Caki2 (cell line): ENCODE measurements around the gene RPL23. TPM values are rescaled to one million over a fixed set of nuclear protein-coding genes. Genes with fewer than 3 reads are reported as not detected.
"Not testable (repeated sequence)": the region's sequence is repeated elsewhere in the genome, so short reads cannot be mapped to it uniquely, and the experiment has no call there.

Source experiments
- DNase-seq: peaks from one replicate; pipeline ENCODE4 v3.0.0-alpha.2; 2015; ENCODE audit warnings: low read depth
- in situ Hi-C: cut with HindIII; loops from 2 replicates; pipeline ENCODE4 v1.10.0; 2016; ENCODE audit warnings: low sequenced_read_pairs, low pct_unique_long_range_greater_than_20kb, mixed read lengths
- total RNA-seq: library from RNA; depleted of rRNA; stranded (reverse); fragments of >200 nt; shearing (Covaris generic); gene quantifications from 2 replicates; pipeline ENCODE4 v1.2.3, GENCODE V29; 2014; ENCODE audit warnings: low replicate concordance

RPL23 gene
- total RNA-seq, 1 experiment from 2014 or later = 1,156 TPM

GRCh38 chr17:38870259-38871165 is 17.0 kb upstream of the RPL23 start:
- peak; percentile 33 for DNase-seq
- in situ Hi-C loops = no loop called here

GRCh38 chr17:38869526-38870258 is 16.2 kb upstream of the RPL23 start, which contains the start of gene LASP1:
Gene LASP1, plus strand, starts transcription at chr17:38870058. Its CDS starts 132 bp downstream, at chr17:38870190.
- in situ Hi-C loops = no loop called here

GRCh38 chr17:38868817-38869525 is 15.4 kb upstream of the RPL23 start:
- in situ Hi-C loops = no loop called here
- DNase-seq = peak; percentile 93

More at GRCh38 chr17:38869526-38870258, 16.2 kb upstream of the RPL23 start, which contains the start of gene LASP1:
- DNase-seq = peak; percentile 90

GRCh38 chr17:38867968-38868816 is 14.7 kb upstream of the RPL23 start:
- in situ Hi-C loops = no loop called here

GRCh38 chr17:38867179-38867967 is 13.9 kb upstream of the RPL23 start:
- peak; percentile 76 for DNase-seq
- in situ Hi-C loops = no loop called here

More at GRCh38 chr17:38867968-38868816, 14.7 kb upstream of the RPL23 start:
- DNase-seq = peak; percentile 28

GRCh38 chr17:38864636-38865398 is 11.3 kb upstream of the RPL23 start:
- in situ Hi-C loops = no loop called here

GRCh38 chr17:38861399-38861843 is 7.9 kb upstream of the RPL23 start:
- no peak for DNase-seq
- in situ Hi-C loops = no loop called here

More at GRCh38 chr17:38864636-38865398, 11.3 kb upstream of the RPL23 start:
- peak; percentile 60 for DNase-seq

GRCh38 chr17:38857271-38857670 is 3.8 kb upstream of the RPL23 start:
- in situ Hi-C loops = no loop called here

GRCh38 chr17:38855101-38855714 is 1.7 kb upstream of the RPL23 start:
- in situ Hi-C loops = not testable (repeated sequence)
- peak; percentile 86 for DNase-seq

More at GRCh38 chr17:38857271-38857670, 3.8 kb upstream of the RPL23 start:
- DNase-seq = no peak

- in situ Hi-C loops = no loop called here
- DNase-seq = no peak
These were observed 690 bp downstream of the RPL23 start for GRCh38 chr17:38852771-38853291.

GRCh38 chr17:38851434-38851833 is 2.1 kb downstream of the RPL23 start:
- in situ Hi-C loops = no loop called here
- DNase-seq = no peak

- no peak for DNase-seq
- in situ Hi-C loops = no loop called here
These were observed 3.1 kb downstream of the RPL23 start for GRCh38 chr17:38850374-38850773.

GRCh38 chr17:38848939-38849605 is 4.4 kb downstream of the RPL23 start:
- in situ Hi-C loops = no loop called here
- no peak for DNase-seq

GRCh38 chr17:38848557-38848891 is 5.0 kb downstream of the RPL23 start:
- in situ Hi-C loops = no loop called here
- DNase-seq = no peak

- DNase-seq = no peak
- in situ Hi-C loops = no loop called here
These were observed 9.2 kb downstream of the RPL23 start for GRCh38 chr17:38844261-38844757.
